Measurements from ENCODE around the gene PMVK. TPM values are rescaled to one million over a fixed set of nuclear protein-coding genes. Genes with fewer than 3 reads are reported as not detected.
"Not testable (repeated sequence)": the region's sequence is repeated elsewhere in the genome, so short reads cannot be mapped to it uniquely, and the experiment has no call there.

The PMVK gene
- total RNA-seq, 4 donors from 2014 or later: 29.0 to 38.2 (median 33.5) TPM

GRCh38 chr1:154911691-154912550, 24.6 kb downstream of the PMVK start:
- H3K27me3 ChIP-seq: no peaks in the 10 kb centered on the region
- peak overlapping the region in 3 of 4 donors; percentile 54 to 79 (median 54) for H3K27ac ChIP-seq
- no peaks in the 10 kb centered on the region for H3K9me3 ChIP-seq
- H3K4me1 ChIP-seq: peaks cover 4 to 41% (median 16%) of the 10 kb centered on the region in 3 donors
- intact Hi-C loops (cut with DNase I): no loop called here
- no peak for TF ChIP-seq CTCF (IDR thresholded peaks at IDR 0.05)
- no peak for TF ChIP-seq POLR2A (IDR thresholded peaks at IDR 0.05)
- no peak overlapping the region for H3K4me3 ChIP-seq
- H3K36me3 ChIP-seq: no peaks in the 10 kb centered on the region
- 71 to 79% methylated on average over 3 to 6 of the region's 8 CpGs for WGBS, 2 donors
- no peak for DNase-seq

GRCh38 chr1:154910851-154911250, 25.7 kb downstream of the PMVK start:
- Histone ChIP-seq H3K36me3 (no peaks in the 10 kb centered on the region), H3K9me3 (no peaks in the 10 kb centered on the region), H3K4me1 (peaks cover 4 to 41% (median 16%) of the 10 kb centered on the region in 3 donors), H3K4me3 (no peak overlapping the region), H3K27me3 (no peaks in the 10 kb centered on the region), H3K27ac (peak overlapping the region; percentile 44 to 79 (median 54))
- DNase-seq: no peak
- TF ChIP-seq POLR2A (IDR thresholded peaks at IDR 0.05) (no peak), CTCF (IDR thresholded peaks at IDR 0.05) (no peak)
- intact Hi-C loops (cut with DNase I): no loop called here
- 36 to 53% methylated on average over 3 to 5 of the region's 5 CpGs for WGBS, 2 donors

GRCh38 chr1:154908937-154909336, 27.6 kb downstream of the PMVK start:
- no peaks in the 10 kb centered on the region for H3K36me3 ChIP-seq
- no peaks in the 10 kb centered on the region for H3K27me3 ChIP-seq
- H3K9me3 ChIP-seq: no peaks in the 10 kb centered on the region
- WGBS, 2 donors: 90 to 94% methylated on average over 5 of the region's 5 CpGs
- intact Hi-C loops (cut with DNase I): no loop called here
- H3K4me1 ChIP-seq: peaks cover 4 to 36% (median 11%) of the 10 kb centered on the region in 3 donors
- no peak overlapping the region for H3K27ac ChIP-seq
- TF ChIP-seq CTCF (IDR thresholded peaks at IDR 0.05) (no peak), POLR2A (IDR thresholded peaks at IDR 0.05) (no peak)
- H3K4me3 ChIP-seq: no peak overlapping the region
- no peak for DNase-seq

DNA sequence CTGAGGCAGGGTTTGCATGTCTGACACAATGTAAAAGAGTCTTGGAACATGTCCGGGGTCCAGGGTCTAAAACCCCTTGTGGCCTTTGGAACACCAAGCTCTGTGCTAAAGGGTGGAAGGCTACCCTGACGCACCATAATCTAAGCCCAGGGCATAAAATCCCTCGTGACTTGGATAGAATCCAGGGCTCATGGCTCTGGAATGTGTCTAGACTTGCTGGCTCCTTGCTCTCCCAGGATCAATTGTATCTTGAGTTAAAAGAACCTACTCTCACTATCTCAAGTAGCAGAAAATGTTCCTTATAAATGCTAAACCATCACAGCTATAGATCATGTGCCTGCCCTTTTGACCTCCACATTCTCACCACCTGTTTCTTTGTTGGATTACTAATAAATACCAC, 28.4 kb downstream of the PMVK start:
- H3K27ac ChIP-seq; H3K27me3 ChIP-seq; intact Hi-C loops (cut with DNase I); H3K9me3 ChIP-seq; DNase-seq; H3K36me3 ChIP-seq; H3K4me3 ChIP-seq: not testable (repeated sequence)
- H3K4me1 ChIP-seq: peaks cover 4 to 36% (median 11%) of the 10 kb centered on the region in 3 donors
- WGBS, 2 donors: 44 to 46% methylated on average over 3 of the region's 3 CpGs

- intact Hi-C loops (cut with DNase I): no loop called here
- TF ChIP-seq CTCF (IDR thresholded peaks at IDR 0.05) (peak in 5 of 6 experiments; percentile 36 to 76 (median 54)), POLR2A (IDR thresholded peaks at IDR 0.05) (no peak)
- Histone ChIP-seq H3K9me3 (no peaks in the 10 kb centered on the region), H3K4me1 (peaks cover 4 to 27% (median 6%) of the 10 kb centered on the region in 3 donors), H3K4me3 (no peak overlapping the region), H3K27ac (no peak overlapping the region), H3K36me3 (no peaks in the 10 kb centered on the region), H3K27me3 (no peaks in the 10 kb centered on the region)
- DNase-seq: no peak
- 63 to 73% methylated on average over 6 of the region's 7 CpGs for WGBS, 2 donors
Observed at GRCh38 chr1:154906621-154907081, 29.9 kb downstream of the PMVK start.

All from esophagus squamous epithelium (tissue), 5 donors.